GM19452 (cell line): ENCODE data around the gene SIGLEC15.
"Not testable (repeated sequence)": the region's sequence is repeated elsewhere in the genome, so short reads cannot be mapped to it uniquely, and the experiment has no call there.

ENCODE experiments used
- ATAC-seq: cut with Tn5 transposase; IDR thresholded peaks from one replicate; pipeline ENCODE4 v1.9.1; 2021; ENCODE audit not compliant: unreplicated experiment

SIGLEC15 gene

GRCh38 chr18:45818765-45819164 is 6.7 kb upstream of the SIGLEC15 start:
- not testable (repeated sequence) for ATAC-seq

- no peak for ATAC-seq
These were observed 5.2 kb upstream of the SIGLEC15 start for GRCh38 chr18:45820106-45820745.

GRCh38 chr18:45821026-45821425 is 4.4 kb upstream of the SIGLEC15 start:
- ATAC-seq: no peak

GRCh38 chr18:45821711-45822110 is 3.8 kb upstream of the SIGLEC15 start:
- ATAC-seq: no peak

- no peak for ATAC-seq
These were observed 609 bp downstream of the SIGLEC15 start for GRCh38 chr18:45826084-45826483.

GRCh38 chr18:45826716-45827115 is 1.2 kb downstream of the SIGLEC15 start:
- ATAC-seq: not testable (repeated sequence)

- no peak for ATAC-seq
These were observed 3.7 kb downstream of the SIGLEC15 start for GRCh38 chr18:45828917-45829811.

- ATAC-seq: no peak
These were observed 4.4 kb downstream of the SIGLEC15 start for GRCh38 chr18:45829855-45830254.

- no peak for ATAC-seq
These were observed 5.4 kb downstream of the SIGLEC15 start for GRCh38 chr18:45830917-45831316.

- ATAC-seq: no peak
These were observed 8.4 kb downstream of the SIGLEC15 start for GRCh38 chr18:45833846-45834245.

- ATAC-seq: no peak
These were observed 8.8 kb downstream of the SIGLEC15 start for GRCh38 chr18:45834306-45834705.

GRCh38 chr18:45835057-45835636 is 9.7 kb downstream of the SIGLEC15 start:
- no peak for ATAC-seq

GRCh38 chr18:45836242-45837205 is 11.0 kb downstream of the SIGLEC15 start:
- ATAC-seq: no peak

GRCh38 chr18:45837283-45838070 is 12.0 kb downstream of the SIGLEC15 start:
- ATAC-seq: no peak

GRCh38 chr18:45838302-45839070 is 13.0 kb downstream of the SIGLEC15 start:
- ATAC-seq: no peak

- no peak for ATAC-seq
These were observed 14.2 kb downstream of the SIGLEC15 start for GRCh38 chr18:45839414-45840395.

GRCh38 chr18:45841060-45841764 is 15.7 kb downstream of the SIGLEC15 start:
- no peak for ATAC-seq
